ENCODE measurements around the gene MSRB3. TPM values are rescaled to one million over a fixed set of nuclear protein-coding genes. Genes with fewer than 3 reads are reported as not detected.

MSRB3 gene
- polyA plus RNA-seq, 1 of the 3 experiments (the other 2 are of a cell fraction): 24.3 TPM

DNA sequence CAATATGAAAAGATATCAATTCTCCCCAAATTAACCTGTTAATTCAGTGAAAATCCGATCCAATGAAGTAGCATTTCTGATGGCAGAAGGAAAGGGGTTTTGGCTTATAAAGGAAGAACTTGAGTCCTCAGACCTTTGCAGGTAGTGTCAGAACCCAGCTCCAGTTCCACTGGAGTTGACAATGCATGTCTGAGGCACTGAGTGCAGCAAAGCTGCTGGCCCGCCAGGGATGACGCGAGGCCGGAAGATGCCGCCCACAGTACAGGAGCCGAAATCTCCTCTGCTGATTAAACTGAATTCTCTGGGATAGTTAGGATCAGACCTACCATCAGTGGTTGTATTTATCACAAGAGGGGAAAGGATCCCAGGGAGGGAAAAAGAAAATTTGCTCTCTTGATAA is 220.7 kb downstream of the MSRB3 start:
- no peaks in the 10 kb centered on the region for H3K36me3 ChIP-seq (replicated peaks in 1 of 2; ENCODE audit: control insufficient read depth in 1 of 2, insufficient read depth in 2 of 2, low read length in 1 of 2)
- H3K79me2 ChIP-seq (ENCODE audit: insufficient read depth): no peaks in the 10 kb centered on the region
- H3K4me3 ChIP-seq (ENCODE audit: low read depth in 2 of 2, low read length in 1 of 2): no peak overlapping the region
- 89% methylated on average over 7 of the region's 7 CpGs for WGBS (ENCODE audit: low lambda C conversion rate)
- no peak overlapping the region for H2AFZ ChIP-seq (ENCODE audit: low read depth)
- CTCF ChIA-PET: no interaction called here
- peak overlapping the region in 1 of 2 experiments; percentile 83; a peak in 1 of 4 replicates for H3K27ac ChIP-seq (ENCODE audit: low read depth in 2 of 2, low read length in 1 of 2)
- no peaks in the 10 kb centered on the region for H3K9me3 ChIP-seq
- DNase-seq: no peak
- no peaks in the 10 kb centered on the region for H3K27me3 ChIP-seq (ENCODE audit: insufficient read depth)
- POLR2A ChIA-PET: no interaction called here
- peaks cover 29% of the 10 kb centered on the region for H3F3A ChIP-seq (replicated peaks; ENCODE audit: insufficient read depth)
- no peak for TF ChIP-seq JUND (IDR thresholded peaks at IDR 0.05)
- TF ChIP-seq MEF2A (IDR thresholded peaks at IDR 0.05; ENCODE audit: borderline replicate concordance, low read depth): no peak
- TF ChIP-seq, protein P1, sequence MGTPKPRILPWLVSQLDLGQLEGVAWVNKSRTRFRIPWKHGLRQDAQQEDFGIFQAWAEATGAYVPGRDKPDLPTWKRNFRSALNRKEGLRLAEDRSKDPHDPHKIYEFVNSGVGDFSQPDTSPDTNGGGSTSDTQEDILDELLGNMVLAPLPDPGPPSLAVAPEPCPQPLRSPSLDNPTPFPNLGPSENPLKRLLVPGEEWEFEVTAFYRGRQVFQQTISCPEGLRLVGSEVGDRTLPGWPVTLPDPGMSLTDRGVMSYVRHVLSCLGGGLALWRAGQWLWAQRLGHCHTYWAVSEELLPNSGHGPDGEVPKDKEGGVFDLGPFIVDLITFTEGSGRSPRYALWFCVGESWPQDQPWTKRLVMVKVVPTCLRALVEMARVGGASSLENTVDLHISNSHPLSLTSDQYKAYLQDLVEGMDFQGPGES (IDR thresholded peaks at IDR 0.05; ENCODE audit: low read depth, low read length): no peak
- TF ChIP-seq TCF12 (IDR thresholded peaks at IDR 0.05): no peak
- no peak for TF ChIP-seq MXI1 (IDR thresholded peaks at IDR 0.05; ENCODE audit: low read depth, low read length)
- no peak for TF ChIP-seq FOXM1 (IDR thresholded peaks at IDR 0.05; ENCODE audit: low read depth)
- no peak for TF ChIP-seq ELF1 (IDR thresholded peaks at IDR 0.05)
- peaks cover 0 to 30% of the 10 kb centered on the region in 2 experiments for H3K4me1 ChIP-seq (ENCODE audit: control insufficient read depth in 1 of 2, insufficient read depth in 2 of 2, low read depth in 1 of 2, low read length in 1 of 2)
- no peaks in the 10 kb centered on the region for H3K9me2 ChIP-seq
- no peak overlapping the region for H3K9ac ChIP-seq
- H3K4me2 ChIP-seq: no peak overlapping the region
- no peaks in the 10 kb centered on the region for H4K20me1 ChIP-seq (ENCODE audit: insufficient read depth)

DNA sequence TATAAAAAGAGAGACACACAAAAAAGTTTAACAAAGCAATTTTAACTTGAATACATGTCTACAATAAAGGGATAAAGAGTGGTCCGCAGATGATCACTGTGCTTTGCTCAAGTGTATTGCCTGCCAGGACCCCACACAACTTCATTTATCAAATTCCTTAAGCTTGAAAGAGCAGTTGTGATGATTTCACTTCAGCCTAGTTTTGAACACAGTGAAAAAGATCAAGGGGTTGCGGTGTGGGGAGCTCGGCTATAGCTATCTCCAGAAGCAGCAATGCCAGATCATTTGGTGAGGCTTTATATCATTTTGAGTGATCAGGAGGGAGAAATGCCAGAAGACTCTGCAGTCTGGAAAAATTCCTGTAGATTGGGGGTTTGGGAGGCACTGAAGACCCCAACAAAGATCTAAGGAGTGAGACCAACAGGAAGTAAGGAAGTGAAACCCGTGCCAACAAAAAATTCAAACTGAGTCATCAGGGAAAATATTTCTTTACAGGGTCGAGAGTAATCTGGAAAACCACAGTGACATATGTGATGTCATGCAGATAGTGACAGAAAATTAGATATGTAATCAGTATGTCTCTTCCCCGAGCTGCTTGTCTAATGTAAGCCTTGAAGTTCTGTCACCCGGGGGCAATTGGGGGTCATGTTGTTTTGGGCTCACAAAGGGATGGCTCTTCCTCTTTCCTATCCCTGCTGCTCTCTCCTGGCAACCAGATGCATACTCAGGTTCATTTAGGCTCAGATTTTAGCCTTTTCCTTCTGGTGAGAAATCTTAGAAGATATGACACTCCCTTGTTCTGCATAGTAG is 221.8 kb downstream of the MSRB3 start:
- Histone ChIP-seq H3K36me3 (replicated peaks in 1 of 2; ENCODE audit: control insufficient read depth in 1 of 2, insufficient read depth in 2 of 2, low read length in 1 of 2) (no peaks in the 10 kb centered on the region), H3K4me1 (ENCODE audit: control insufficient read depth in 1 of 2, insufficient read depth in 2 of 2, low read depth in 1 of 2, low read length in 1 of 2) (peaks cover 0 to 23% of the 10 kb centered on the region in 2 experiments), H3K4me2 (peak overlapping the region; percentile 51), H2AFZ (ENCODE audit: low read depth) (no peak overlapping the region), H4K20me1 (ENCODE audit: insufficient read depth) (no peaks in the 10 kb centered on the region), H3F3A (replicated peaks; ENCODE audit: insufficient read depth) (peaks cover 29% of the 10 kb centered on the region), H3K27ac (ENCODE audit: low read depth in 2 of 2, low read length in 1 of 2) (peak overlapping the region; percentile 64 to 83; a peak in 3 of 4 replicates), H3K79me2 (ENCODE audit: insufficient read depth) (no peaks in the 10 kb centered on the region), H3K4me3 (ENCODE audit: low read depth in 2 of 2, low read length in 1 of 2) (no peak overlapping the region), H3K27me3 (ENCODE audit: insufficient read depth) (no peaks in the 10 kb centered on the region), H3K9ac (peak overlapping the region; percentile 20; the same call in 1 of the 2 replicates), H3K9me2 (no peaks in the 10 kb centered on the region), H3K9me3 (no peaks in the 10 kb centered on the region)
- ChIA-PET CTCF (interaction anchor here (0.7 kb wide), 1 partner anchor 11 kb away, joined by 3 read pairs; no protein-coding TSS in a partner anchor), POLR2A (no interaction called here)
- WGBS (ENCODE audit: low lambda C conversion rate): 20% methylated on average over 7 of the region's 7 CpGs
- no peak for DNase-seq
- TF ChIP-seq, protein P2, sequence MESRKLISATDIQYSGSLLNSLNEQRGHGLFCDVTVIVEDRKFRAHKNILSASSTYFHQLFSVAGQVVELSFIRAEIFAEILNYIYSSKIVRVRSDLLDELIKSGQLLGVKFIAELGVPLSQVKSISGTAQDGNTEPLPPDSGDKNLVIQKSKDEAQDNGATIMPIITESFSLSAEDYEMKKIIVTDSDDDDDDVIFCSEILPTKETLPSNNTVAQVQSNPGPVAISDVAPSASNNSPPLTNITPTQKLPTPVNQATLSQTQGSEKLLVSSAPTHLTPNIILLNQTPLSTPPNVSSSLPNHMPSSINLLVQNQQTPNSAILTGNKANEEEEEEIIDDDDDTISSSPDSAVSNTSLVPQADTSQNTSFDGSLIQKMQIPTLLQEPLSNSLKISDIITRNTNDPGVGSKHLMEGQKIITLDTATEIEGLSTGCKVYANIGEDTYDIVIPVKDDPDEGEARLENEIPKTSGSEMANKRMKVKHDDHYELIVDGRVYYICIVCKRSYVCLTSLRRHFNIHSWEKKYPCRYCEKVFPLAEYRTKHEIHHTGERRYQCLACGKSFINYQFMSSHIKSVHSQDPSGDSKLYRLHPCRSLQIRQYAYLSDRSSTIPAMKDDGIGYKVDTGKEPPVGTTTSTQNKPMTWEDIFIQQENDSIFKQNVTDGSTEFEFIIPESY (IDR thresholded peaks at IDR 0.05; ENCODE audit: borderline replicate concordance, low read depth): no peak
- TF ChIP-seq SMC3 (IDR thresholded peaks at IDR 0.05; ENCODE audit: low read depth, low read length): no peak
- TF ChIP-seq, protein P3, sequence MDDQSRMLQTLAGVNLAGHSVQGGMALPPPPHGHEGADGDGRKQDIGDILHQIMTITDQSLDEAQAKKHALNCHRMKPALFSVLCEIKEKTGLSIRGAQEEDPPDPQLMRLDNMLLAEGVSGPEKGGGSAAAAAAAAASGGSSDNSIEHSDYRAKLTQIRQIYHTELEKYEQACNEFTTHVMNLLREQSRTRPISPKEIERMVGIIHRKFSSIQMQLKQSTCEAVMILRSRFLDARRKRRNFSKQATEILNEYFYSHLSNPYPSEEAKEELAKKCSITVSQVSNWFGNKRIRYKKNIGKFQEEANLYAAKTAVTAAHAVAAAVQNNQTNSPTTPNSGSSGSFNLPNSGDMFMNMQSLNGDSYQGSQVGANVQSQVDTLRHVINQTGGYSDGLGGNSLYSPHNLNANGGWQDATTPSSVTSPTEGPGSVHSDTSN (IDR thresholded peaks at IDR 0.05): peak; percentile 64
- TF ChIP-seq TCF12 (IDR thresholded peaks at IDR 0.05): peak; percentile 85
- TF ChIP-seq YY1 (IDR thresholded peaks at IDR 0.05; ENCODE audit: low read depth): no peak
- TF ChIP-seq, protein P1 (IDR thresholded peaks at IDR 0.05; ENCODE audit: low read depth, low read length): no peak
- TF ChIP-seq, protein P4, sequence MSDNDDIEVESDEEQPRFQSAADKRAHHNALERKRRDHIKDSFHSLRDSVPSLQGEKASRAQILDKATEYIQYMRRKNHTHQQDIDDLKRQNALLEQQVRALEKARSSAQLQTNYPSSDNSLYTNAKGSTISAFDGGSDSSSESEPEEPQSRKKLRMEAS (IDR thresholded peaks at IDR 0.05; ENCODE audit: low read depth): 0 out of 2 replicates have a peak, but pooled peaks have one; percentile 28
- no peak for TF ChIP-seq RCOR1 (IDR thresholded peaks at IDR 0.05; ENCODE audit: low read length)
- no peak for TF ChIP-seq GABPA (IDR thresholded peaks at IDR 0.05; ENCODE audit: low read depth)
- TF ChIP-seq RXRA (IDR thresholded peaks at IDR 0.05; ENCODE audit: borderline replicate concordance, low read depth): peak; percentile 73; the same call in 1 of the 2 replicates
- TF ChIP-seq GATA2 (CRISPR knock-in tag; IDR thresholded peaks at IDR 0.05): no peak
- no peak for TF ChIP-seq MEF2A (IDR thresholded peaks at IDR 0.05; ENCODE audit: borderline replicate concordance, low read depth)
- TF ChIP-seq ELF1 (IDR thresholded peaks at IDR 0.05): peak; percentile 36; the same call in 1 of the 2 replicates
- TF ChIP-seq, protein P5, sequence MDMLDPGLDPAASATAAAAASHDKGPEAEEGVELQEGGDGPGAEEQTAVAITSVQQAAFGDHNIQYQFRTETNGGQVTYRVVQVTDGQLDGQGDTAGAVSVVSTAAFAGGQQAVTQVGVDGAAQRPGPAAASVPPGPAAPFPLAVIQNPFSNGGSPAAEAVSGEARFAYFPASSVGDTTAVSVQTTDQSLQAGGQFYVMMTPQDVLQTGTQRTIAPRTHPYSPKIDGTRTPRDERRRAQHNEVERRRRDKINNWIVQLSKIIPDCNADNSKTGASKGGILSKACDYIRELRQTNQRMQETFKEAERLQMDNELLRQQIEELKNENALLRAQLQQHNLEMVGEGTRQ (IDR thresholded peaks at IDR 0.05; ENCODE audit: borderline replicate concordance, low read depth, low read length): no peak
- TF ChIP-seq TAF1 (IDR thresholded peaks at IDR 0.05; ENCODE audit: borderline replicate concordance, low read depth, low read length): no peak
- TF ChIP-seq NRF1 (IDR thresholded peaks at IDR 0.05; ENCODE audit: low read depth, low read length): no peak
- TF ChIP-seq EZH2phosphoT487 (IDR thresholded peaks at IDR 0.05; ENCODE audit: borderline replicate concordance, low read depth): no peak
